K562 (cell line): ENCODE measurements around the gene IL37. TPM values are rescaled to one million over a fixed set of nuclear protein-coding genes. Genes with fewer than 3 reads are reported as not detected.
A peak's percentile ranks its signal among the peaks of the same experiment; 100 is the strongest.

Experiments used
- ATAC-seq: fragments of 200-7000 bp; cut with Tn5 transposase; 3 replicates; pipeline ENCODE4 v1.9.1; 2020; ENCODE audit warnings: moderate library complexity
- BruUV-seq: library from RNA; stranded (reverse); fragments of 400-500 nt; replicated peaks from 2 replicates; lab custom pipeline; 2021; lab: Mats Ljungman, UMichigan
- CTCF ChIA-PET: fragments of 300-600 bp; formaldehyde crosslinking; extraction: SDS; loops from one replicate; lab custom pipeline; 2021; ENCODE audit warnings: low intra/inter-chr PET ratio; lab: Yijun Ruan, JAX
- POLR2A ChIA-PET: fragments of 300-600, 350-650 bp; sonication (Branson Sonifier 250); formaldehyde crosslinking; extraction: SDS; loops from one replicate; lab custom pipeline; 2021; ENCODE audit warnings: antibody characterized with exemption, inconsistent platforms; lab: Yijun Ruan, JAX
- DNase-seq, 4 experiments: peaks; one replicate each; pipeline versions ENCODE4 v3.0.0 to v3.0.0-alpha.2; 2011 to 2018; ENCODE audit warnings: low spot score in 3 of 4, mixed read lengths in 3 of 4; ENCODE audit errors: extremely low read depth in 1 of 4
- FAIRE-seq: peaks from 2 replicates; lab custom pipeline; 2011; peaks lifted over from hg19 to GRCh38; lab: Jason Lieb, UNC
- H2AFZ ChIP-seq: 2 replicates; pipeline ENCODE4 v1.6.0; 2011; ENCODE audit warnings: low read depth, low read length, control low read depth, inconsistent platforms
- H3K27ac ChIP-seq: fragments of 200-600 bp; 3 replicates; pipeline ENCODE4 v1.8.0; 2011; ENCODE audit warnings: low read depth, mild to moderate bottlenecking, control low read depth, inconsistent platforms, low read length, moderate library complexity, mixed read lengths; ENCODE audit errors: extremely low read depth
- H3K27me3 ChIP-seq, 2 experiments: fragments of 300-600 bp in 1 of 2; 2 replicates in 1 of 2; 3 replicates in 1 of 2; pipeline versions ENCODE4 v1.6.0 to v1.8.0; 2011; ENCODE audit warnings: inconsistent platforms in 2 of 2, low read length in 2 of 2, mild to moderate bottlenecking in 1 of 2, mixed read lengths in 1 of 2, moderate library complexity in 1 of 2; ENCODE audit not compliant: control insufficient read depth in 2 of 2, insufficient read depth in 2 of 2
- H3K36me3 ChIP-seq: fragments of 300-600 bp; 3 replicates; pipeline ENCODE4 v1.8.0; 2011; ENCODE audit warnings: mild to moderate bottlenecking, low read length, inconsistent platforms; ENCODE audit not compliant: control insufficient read depth, insufficient read depth
- H3K4me1 ChIP-seq, 2 experiments: fragments of 200-600 bp in 1 of 2; replicated peaks in 1 of 2; 2 replicates in 1 of 2; 3 replicates in 1 of 2; pipeline versions ENCODE4 v1.5.1 to v1.8.0; 2011; ENCODE audit warnings: inconsistent platforms in 2 of 2, low read length in 2 of 2, mild to moderate bottlenecking in 1 of 2, mixed read lengths in 1 of 2, moderate library complexity in 1 of 2; ENCODE audit not compliant: control insufficient read depth in 2 of 2, insufficient read depth in 2 of 2
- H3K4me2 ChIP-seq: 2 replicates; pipeline ENCODE4 v1.6.1; 2011; ENCODE audit warnings: low read length, control low read depth, inconsistent platforms, mixed read lengths; ENCODE audit not compliant: insufficient read depth
- H3K4me3 ChIP-seq: fragments of 200-600 bp; sonication (generic), shearing (Covaris generic); 2 replicates; pipeline ENCODE4 v1.5.1; 2016; ENCODE audit warnings: control low read depth, inconsistent platforms
- H3K79me2 ChIP-seq: fragments of 200-600 bp; 3 replicates; pipeline ENCODE4 v1.8.0; 2011; ENCODE audit warnings: low read length, inconsistent platforms; ENCODE audit not compliant: control insufficient read depth, insufficient read depth
- H3K9ac ChIP-seq, 2 experiments: 2 replicates each; pipeline versions ENCODE4 v1.6.0 to v1.6.1; 2011; ENCODE audit warnings: low read depth in 2 of 2, low read length in 2 of 2, control low read depth in 1 of 2, inconsistent platforms in 1 of 2, mild to moderate bottlenecking in 1 of 2, mixed read lengths in 1 of 2; ENCODE audit not compliant: insufficient read depth in 1 of 2
- H3K9me1 ChIP-seq: one replicate; pipeline ENCODE4 v1.6.0; 2011; ENCODE audit warnings: inconsistent platforms, mild to moderate bottlenecking, low read length, moderate library complexity; ENCODE audit not compliant: control insufficient read depth, insufficient read depth
- H3K9me3 ChIP-seq: replicated peaks from 2 replicates; pipeline ENCODE4 v1.5.1; 2011; ENCODE audit warnings: low read depth, low read length, inconsistent platforms; ENCODE audit not compliant: control insufficient read depth, insufficient read depth
- H4K20me1 ChIP-seq: replicated peaks from 2 replicates; pipeline ENCODE4 v1.6.1; 2011; ENCODE audit warnings: low read length, inconsistent platforms, mixed read lengths; ENCODE audit not compliant: control insufficient read depth, insufficient read depth
- FOXK2 ChIP-seq, 2 experiments: fragments of 450-650 bp; IDR thresholded peaks in 1 of 2; conservative IDR thresholded peaks in 1 of 2; 2 replicates each; pipeline ENCODE4 v1.6.1; 2016; ENCODE audit warnings: low read depth in 2 of 2, mild to moderate bottlenecking in 1 of 2
- KDM4B ChIP-seq, 2 experiments: fragments of 450-650 bp in 1 of 2; sonication (generic) in 1 of 2; IDR thresholded peaks; 2 replicates each; pipeline ENCODE4 v1.6.1; 2016 to 2017; ENCODE audit warnings: borderline replicate concordance in 2 of 2, antibody characterized with exemption in 1 of 2, low read depth in 1 of 2, mild to moderate bottlenecking in 1 of 2
- RFX7 ChIP-seq: fragments of 250-450 bp; sonication (Bioruptor Pico); IDR thresholded peaks from 2 replicates; pipeline ENCODE4 v1.5.1; 2021; ENCODE audit warnings: mild to moderate bottlenecking
- WGBS: fragments of 100-300 bp; shearing (Covaris generic); methylation state at CpG from one replicate; pipeline ENCODE4 v1.1.6; 2016; ENCODE audit warnings: low coverage, mixed read lengths; ENCODE audit not compliant: insufficient coverage; ENCODE audit errors: missing lambda C conversion rate; 5-methylcytosine and 5-hydroxymethylcytosine counted together
- in situ Hi-C: fragments of 300-500 bp; cut with MboI; formaldehyde crosslinking; loops from 4 replicates; pipeline ENCODE4 v1.15.0; 2018; ENCODE audit warnings: inconsistent platforms, mixed read lengths
- intact Hi-C: fragments of 100-400 bp; cut with micrococcal nuclease; formaldehyde crosslinking; loops from 2 replicates; pipeline ENCODE4 v1.14.2; 2022
- polyA plus RNA-seq, 8 experiments: library from polyadenylated mRNA; depleted of rRNA in 4 of 8; stranded (reverse) in 5 of 8; unstranded in 3 of 8; fragments of >200 nt; fragmentation: Nextera tagmentation in 2 of 8; fragmentation: Illumina TruSeq in 1 of 8; extraction: Ambion mirVana in 2 of 8; extraction: Trizol in 1 of 8; gene quantifications; 2 replicates each; pipeline versions ENCODE4 v1.2.1 to v1.2.3, GENCODE V29; 2011 to 2014; ENCODE audit warnings: inconsistent platforms in 1 of 8, missing spikeins in 1 of 8
- total RNA-seq, 7 experiments: library from RNA; depleted of rRNA in 6 of 7; stranded (reverse); fragments of >200 nt in 6 of 7; fragmentation: Illumina TruSeq in 2 of 7; extraction: Trizol in 2 of 7; gene quantifications; 2 replicates each; pipeline versions ENCODE4 v1.2.1 to v1.2.3, GENCODE V29; 2011 to 2021; ENCODE audit warnings: low replicate concordance in 1 of 7
- TF ChIP-seq, protein P1 (sequence below), 2 experiments: fragments of 450-650 bp in 1 of 2; sonication (generic) in 1 of 2; formaldehyde crosslinking in 1 of 2; IDR thresholded peaks; 2 replicates each; pipeline versions ENCODE4 v1.7.1 to v1.9.0; 2016 to 2022; ENCODE audit warnings: inconsistent platforms in 1 of 2, mild to moderate bottlenecking in 1 of 2, missing genetic modification reagents in 1 of 2
- TF ChIP-seq, protein P2 (sequence below): sonication (generic); formaldehyde crosslinking; IDR thresholded peaks from 2 replicates; pipeline ENCODE4 v1.8.1; 2023; ENCODE audit warnings: mild to moderate bottlenecking, missing genetic modification reagents

Gene IL37
- total and polyA plus RNA-seq, 9 of the 15 experiments (the other 6 are each of a cell fraction or from before 2014, with no cell fraction given), result not detected

DNA sequence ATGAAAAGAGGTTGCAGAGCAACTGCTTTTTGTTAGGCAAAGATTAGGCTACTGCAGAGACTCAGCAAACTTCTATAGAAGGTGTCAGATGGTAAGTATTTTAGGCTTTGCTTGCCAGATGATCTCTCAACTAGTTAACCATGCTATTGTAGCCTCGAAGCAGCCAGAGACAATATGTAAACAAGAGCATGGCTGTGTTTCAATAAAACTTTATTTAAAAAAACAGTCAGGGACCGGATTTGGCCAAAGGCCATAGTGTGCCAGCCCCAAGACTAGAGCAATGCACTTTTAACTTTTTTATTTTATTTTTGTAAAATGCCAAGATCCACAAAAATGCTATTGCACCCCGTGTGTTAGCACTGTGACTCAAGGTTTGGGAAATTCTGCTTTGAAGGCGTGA lies 1.4 kb downstream of the IL37 start:
- Histone ChIP-seq H3K9me3 (no peaks in the 10 kb centered on the region; the same call in 1 of the 2 replicates), H3K9ac (no peak overlapping the region), H3K4me1 (no peaks in the 10 kb centered on the region), H3K27me3 (peaks cover 0 to 20% of the 10 kb centered on the region in 2 experiments; a peak in 4 of 5 replicates), H3K79me2 (no peaks in the 10 kb centered on the region), H3K9me1 (no peaks in the 10 kb centered on the region), H2AFZ (no peak overlapping the region), H3K36me3 (no peaks in the 10 kb centered on the region), H3K4me2 (no peak overlapping the region), H3K4me3 (no peak overlapping the region), H4K20me1 (no peaks in the 10 kb centered on the region; the same call in 1 of the 2 replicates), H3K27ac (no peak overlapping the region)
- in situ Hi-C loops, result no loop called here
- ChIA-PET POLR2A (no interaction called here), CTCF (no interaction called here)
- no peak for ATAC-seq
- 12% methylated on average over 4 of the region's 4 CpGs for WGBS
- BruUV-seq, result no TSS peak
- DNase-seq, result no peak
- TF ChIP-seq, protein P1, sequence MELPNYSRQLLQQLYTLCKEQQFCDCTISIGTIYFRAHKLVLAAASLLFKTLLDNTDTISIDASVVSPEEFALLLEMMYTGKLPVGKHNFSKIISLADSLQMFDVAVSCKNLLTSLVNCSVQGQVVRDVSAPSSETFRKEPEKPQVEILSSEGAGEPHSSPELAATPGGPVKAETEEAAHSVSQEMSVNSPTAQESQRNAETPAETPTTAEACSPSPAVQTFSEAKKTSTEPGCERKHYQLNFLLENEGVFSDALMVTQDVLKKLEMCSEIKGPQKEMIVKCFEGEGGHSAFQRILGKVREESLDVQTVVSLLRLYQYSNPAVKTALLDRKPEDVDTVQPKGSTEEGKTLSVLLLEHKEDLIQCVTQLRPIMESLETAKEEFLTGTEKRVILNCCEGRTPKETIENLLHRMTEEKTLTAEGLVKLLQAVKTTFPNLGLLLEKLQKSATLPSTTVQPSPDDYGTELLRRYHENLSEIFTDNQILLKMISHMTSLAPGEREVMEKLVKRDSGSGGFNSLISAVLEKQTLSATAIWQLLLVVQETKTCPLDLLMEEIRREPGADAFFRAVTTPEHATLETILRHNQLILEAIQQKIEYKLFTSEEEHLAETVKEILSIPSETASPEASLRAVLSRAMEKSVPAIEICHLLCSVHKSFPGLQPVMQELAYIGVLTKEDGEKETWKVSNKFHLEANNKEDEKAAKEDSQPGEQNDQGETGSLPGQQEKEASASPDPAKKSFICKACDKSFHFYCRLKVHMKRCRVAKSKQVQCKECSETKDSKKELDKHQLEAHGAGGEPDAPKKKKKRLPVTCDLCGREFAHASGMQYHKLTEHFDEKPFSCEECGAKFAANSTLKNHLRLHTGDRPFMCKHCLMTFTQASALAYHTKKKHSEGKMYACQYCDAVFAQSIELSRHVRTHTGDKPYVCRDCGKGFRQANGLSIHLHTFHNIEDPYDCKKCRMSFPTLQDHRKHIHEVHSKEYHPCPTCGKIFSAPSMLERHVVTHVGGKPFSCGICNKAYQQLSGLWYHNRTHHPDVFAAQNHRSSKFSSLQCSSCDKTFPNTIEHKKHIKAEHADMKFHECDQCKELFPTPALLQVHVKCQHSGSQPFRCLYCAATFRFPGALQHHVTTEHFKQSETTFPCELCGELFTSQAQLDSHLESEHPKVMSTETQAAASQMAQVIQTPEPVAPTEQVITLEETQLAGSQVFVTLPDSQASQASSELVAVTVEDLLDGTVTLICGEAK (IDR thresholded peaks at IDR 0.05), result peak; percentile 96
- TF ChIP-seq, protein P1 (CRISPR knock-in tag; IDR thresholded peaks at IDR 0.05), result peak; percentile 91
- no peak for TF ChIP-seq RFX7 (CRISPR knock-in tag)
- TF ChIP-seq FOXK2 (conservative IDR thresholded peaks at IDR 0.05 in 1 of 2, IDR thresholded peaks at IDR 0.05 in 1 of 2; ENCODE audit: low read depth in 2 of 2), result peak; percentile 41 to 57; a peak in 2 of 4 replicates
- no peak for TF ChIP-seq KDM4B (IDR thresholded peaks at IDR 0.05; ENCODE audit: borderline replicate concordance in 2 of 2, low read depth in 1 of 2)
- TF ChIP-seq, protein P2, sequence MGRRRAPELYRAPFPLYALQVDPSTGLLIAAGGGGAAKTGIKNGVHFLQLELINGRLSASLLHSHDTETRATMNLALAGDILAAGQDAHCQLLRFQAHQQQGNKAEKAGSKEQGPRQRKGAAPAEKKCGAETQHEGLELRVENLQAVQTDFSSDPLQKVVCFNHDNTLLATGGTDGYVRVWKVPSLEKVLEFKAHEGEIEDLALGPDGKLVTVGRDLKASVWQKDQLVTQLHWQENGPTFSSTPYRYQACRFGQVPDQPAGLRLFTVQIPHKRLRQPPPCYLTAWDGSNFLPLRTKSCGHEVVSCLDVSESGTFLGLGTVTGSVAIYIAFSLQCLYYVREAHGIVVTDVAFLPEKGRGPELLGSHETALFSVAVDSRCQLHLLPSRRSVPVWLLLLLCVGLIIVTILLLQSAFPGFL, result no peak
- FAIRE-seq, result no peak
- intact Hi-C loops, result no loop called here
